Endothelial cell of umbilical vein (primary cell): ENCODE measurements around the gene OR13C3. TPM values are rescaled to one million over a fixed set of nuclear protein-coding genes. Genes with fewer than 3 reads are reported as not detected.

Experiments
- BruUV-seq: library from RNA; stranded (reverse); fragments of 400-500 nt; replicated peaks from 2 replicates; lab custom pipeline; 2021; lab: Mats Ljungman, UMichigan
- CTCF ChIA-PET: fragments of 300-600, 350-600 bp; sonication (Branson Sonifier 250); formaldehyde crosslinking; loops from one replicate; lab custom pipeline; 2021; ENCODE audit warnings: antibody characterized with exemption, inconsistent platforms; lab: Charles Lee
- POLR2A ChIA-PET: fragments of 300-600, 350-600 bp; sonication (Branson Sonifier 250); formaldehyde crosslinking; loops from one replicate; lab custom pipeline; 2021; ENCODE audit warnings: antibody characterized with exemption, inconsistent platforms; lab: Charles Lee
- DNase-seq: peaks from one replicate; pipeline ENCODE4 v3.0.0-alpha.2; 2011; ENCODE audit warnings: low read depth, low spot score
- FAIRE-seq: peaks from 2 replicates; lab custom pipeline; 2011; peaks lifted over from hg19 to GRCh38; lab: Jason Lieb, UNC
- H2AFZ ChIP-seq: 2 replicates; pipeline ENCODE4 v1.6.0; 2012; ENCODE audit warnings: low read depth, low read length, control low read depth, inconsistent platforms
- H3K27ac ChIP-seq: 2 replicates; pipeline ENCODE4 v1.5.1; 2011; ENCODE audit warnings: low read depth, mild to moderate bottlenecking, control low read depth, low read length, moderate library complexity; ENCODE audit not compliant: insufficient read depth
- H3K27me3 ChIP-seq, 2 experiments: 2 replicates each; pipeline versions ENCODE4 v1.6.0 to v1.6.1; 2011; ENCODE audit warnings: low read length in 2 of 2, mixed read lengths in 1 of 2; ENCODE audit not compliant: control insufficient read depth in 2 of 2, insufficient read depth in 2 of 2
- H3K36me3 ChIP-seq, 2 experiments: 2 replicates in 1 of 2; 3 replicates in 1 of 2; pipeline ENCODE4 v1.5.1; 2011; ENCODE audit warnings: low read length in 2 of 2, mild to moderate bottlenecking in 1 of 2, moderate library complexity in 1 of 2; ENCODE audit not compliant: control insufficient read depth in 2 of 2, insufficient read depth in 2 of 2; ENCODE audit errors: extremely low read depth in 1 of 2
- H3K4me1 ChIP-seq: 3 replicates; pipeline ENCODE4 v1.5.1; 2011; ENCODE audit warnings: mild to moderate bottlenecking, low read length; ENCODE audit not compliant: control insufficient read depth, insufficient read depth; ENCODE audit errors: extremely low read depth
- H3K4me2 ChIP-seq: 2 replicates; pipeline ENCODE4 v1.6.1; 2011; ENCODE audit warnings: low read length, control low read depth, mixed read lengths; ENCODE audit not compliant: insufficient read depth
- H3K4me3 ChIP-seq, 3 experiments: fragments of 200-600 bp in 1 of 3; sonication (generic), shearing (Covaris generic) in 1 of 3; replicated peaks in 1 of 3; 2 replicates each; pipeline ENCODE4 v1.5.1; 2011 to 2016; ENCODE audit warnings: control low read depth in 3 of 3, low read length in 3 of 3, mild to moderate bottlenecking in 2 of 3, inconsistent platforms in 1 of 3, low read depth in 1 of 3, moderate library complexity in 1 of 3; ENCODE audit not compliant: insufficient read depth in 1 of 3
- H3K79me2 ChIP-seq: 2 replicates; pipeline ENCODE4 v1.6.0; 2012; ENCODE audit warnings: low read length, inconsistent platforms; ENCODE audit not compliant: control insufficient read depth, insufficient read depth
- H3K9ac ChIP-seq: replicated peaks from 2 replicates; pipeline ENCODE3; 2011; ENCODE audit warnings: low read length, control low read depth; ENCODE audit not compliant: insufficient read depth; ENCODE audit errors: extremely low read depth
- H3K9me1 ChIP-seq: replicated peaks from 3 replicates; pipeline ENCODE4 v1.6.0; 2011; ENCODE audit warnings: mild to moderate bottlenecking, low read length; ENCODE audit not compliant: control insufficient read depth, insufficient read depth; ENCODE audit errors: extremely low read depth
- H3K9me3 ChIP-seq: replicated peaks from 2 replicates; pipeline ENCODE4 v1.5.1; 2012; ENCODE audit warnings: low read length, inconsistent platforms; ENCODE audit not compliant: control insufficient read depth, insufficient read depth
- H4K20me1 ChIP-seq: replicated peaks from 2 replicates; pipeline ENCODE3; 2011; ENCODE audit warnings: mild to moderate bottlenecking, low read length; ENCODE audit not compliant: control insufficient read depth, insufficient read depth; ENCODE audit errors: extremely low read depth
- CTCF ChIP-seq, 2 donors: IDR thresholded peaks; 1 replicate in 1 of 2; 2 replicates in 1 of 2; pipeline ENCODE4 v1.5.1; 2011; ENCODE audit warnings: low read length in 2 of 2, mild to moderate bottlenecking in 2 of 2, moderate library complexity in 2 of 2, control low read depth in 1 of 2, inconsistent platforms in 1 of 2, low read depth in 1 of 2; ENCODE audit not compliant: insufficient read depth in 1 of 2; ENCODE audit errors: extremely low read depth in 1 of 2
- EZH2 ChIP-seq: IDR thresholded peaks from 2 replicates; pipeline ENCODE4 v1.6.1; 2012; ENCODE audit warnings: borderline replicate concordance, low read depth, mild to moderate bottlenecking, moderate library complexity, low read length, inconsistent platforms; ENCODE audit not compliant: severe bottlenecking
- FOS ChIP-seq: IDR thresholded peaks from 2 replicates; pipeline ENCODE4 v1.6.1; 2011; ENCODE audit warnings: mild to moderate bottlenecking, low read length, moderate library complexity, borderline replicate concordance; ENCODE audit not compliant: insufficient read depth
- GATA2 ChIP-seq: IDR thresholded peaks from 2 replicates; pipeline ENCODE4 v1.7.0; 2011; ENCODE audit warnings: low read depth, mild to moderate bottlenecking, moderate library complexity, mixed read lengths, low read length; ENCODE audit not compliant: insufficient read length, insufficient read depth
- JUN ChIP-seq: IDR thresholded peaks from 2 replicates; pipeline ENCODE4 v1.6.1; 2011; ENCODE audit warnings: borderline replicate concordance, low read depth; ENCODE audit not compliant: insufficient read length, insufficient read depth
- MAX ChIP-seq: IDR thresholded peaks from 2 replicates; pipeline ENCODE4 v1.6.1; 2011; ENCODE audit not compliant: insufficient read depth, insufficient read length
- MYC ChIP-seq: IDR thresholded peaks from one replicate; pipeline ENCODE4 v1.6.1; 2011; ENCODE audit warnings: mild to moderate bottlenecking, low read depth, low read length
- POLR2A ChIP-seq: IDR thresholded peaks from 2 replicates; pipeline ENCODE4 v1.6.1; 2012; ENCODE audit warnings: low read depth, mild to moderate bottlenecking, control low read depth, low read length
- POLR2AphosphoS5 ChIP-seq: IDR thresholded peaks from 2 replicates; pipeline ENCODE4 v1.6.1; 2012; ENCODE audit warnings: low read depth, mild to moderate bottlenecking, control low read depth, low read length, moderate library complexity; ENCODE audit not compliant: insufficient read depth
- dilution Hi-C: fragments of 300-500 bp; cut with MboI; formaldehyde crosslinking; loops from one replicate; pipeline ENCODE4 v1.15.0; 2019; ENCODE audit warnings: low sequenced_read_pairs; ENCODE audit not compliant: extremely low pct_ligation_motif_present
- intact Hi-C: fragments of 100-400 bp; cut with micrococcal nuclease; formaldehyde crosslinking; loops from one replicate; pipeline ENCODE4 v1.10.0; 2022
- polyA plus RNA-seq, 4 experiments: library from polyadenylated mRNA; depleted of rRNA in 3 of 4; stranded (reverse) in 3 of 4; unstranded in 1 of 4; fragments of >200 nt; gene quantifications; 2 replicates each; pipeline versions ENCODE4 v1.2.1 to v1.2.3, GENCODE V29; 2011 to 2012; ENCODE audit warnings: missing spikeins in 1 of 4
- total RNA-seq: library from RNA; stranded (reverse); gene quantifications from 2 replicates; pipeline ENCODE4 v1.2.3, GENCODE V29; 2021

Gene OR13C3
- total and polyA plus RNA-seq, 2 donors (not counting 3 experiments of a cell fraction or from before 2014, with no cell fraction given): not detected

- H3K4me1 ChIP-seq: no peaks in the 10 kb centered on the region
- no peaks in the 10 kb centered on the region for H3K9me1 ChIP-seq
- CTCF ChIA-PET: no interaction called here
- no peak overlapping the region for H3K4me2 ChIP-seq
- H3K9me3 ChIP-seq: no peaks in the 10 kb centered on the region
- no peak overlapping the region for H2AFZ ChIP-seq
- dilution Hi-C loops (no loop called here), intact Hi-C loops (no loop called here)
- TF ChIP-seq POLR2AphosphoS5 (no peak), MAX (no peak), POLR2A (no peak), MYC (no peak), JUN (no peak), CTCF (IDR thresholded peaks at IDR 0.05; ENCODE audit: extremely low read depth in 1 of 2, insufficient read depth in 1 of 2, low read depth in 1 of 2, low read length in 2 of 2) (no peak), EZH2 (no peak), GATA2 (no peak), FOS (no peak)
- no peak overlapping the region for H3K27ac ChIP-seq
- no TSS peak for BruUV-seq
- POLR2A ChIA-PET: no interaction called here
- H3K9ac ChIP-seq: no peak overlapping the region
- no peak overlapping the region for H3K4me3 ChIP-seq
- FAIRE-seq (no peak), DNase-seq (no peak)
- H3K79me2 ChIP-seq: no peaks in the 10 kb centered on the region
- H4K20me1 ChIP-seq: no peaks in the 10 kb centered on the region
- no peaks in the 10 kb centered on the region for H3K36me3 ChIP-seq
- no peaks in the 10 kb centered on the region for H3K27me3 ChIP-seq
These were observed 8.0 kb upstream of the OR13C3 start for GRCh38 chr9:104544644-104545043.
